Measurements from ENCODE around the gene FAM200A.

DNA sequence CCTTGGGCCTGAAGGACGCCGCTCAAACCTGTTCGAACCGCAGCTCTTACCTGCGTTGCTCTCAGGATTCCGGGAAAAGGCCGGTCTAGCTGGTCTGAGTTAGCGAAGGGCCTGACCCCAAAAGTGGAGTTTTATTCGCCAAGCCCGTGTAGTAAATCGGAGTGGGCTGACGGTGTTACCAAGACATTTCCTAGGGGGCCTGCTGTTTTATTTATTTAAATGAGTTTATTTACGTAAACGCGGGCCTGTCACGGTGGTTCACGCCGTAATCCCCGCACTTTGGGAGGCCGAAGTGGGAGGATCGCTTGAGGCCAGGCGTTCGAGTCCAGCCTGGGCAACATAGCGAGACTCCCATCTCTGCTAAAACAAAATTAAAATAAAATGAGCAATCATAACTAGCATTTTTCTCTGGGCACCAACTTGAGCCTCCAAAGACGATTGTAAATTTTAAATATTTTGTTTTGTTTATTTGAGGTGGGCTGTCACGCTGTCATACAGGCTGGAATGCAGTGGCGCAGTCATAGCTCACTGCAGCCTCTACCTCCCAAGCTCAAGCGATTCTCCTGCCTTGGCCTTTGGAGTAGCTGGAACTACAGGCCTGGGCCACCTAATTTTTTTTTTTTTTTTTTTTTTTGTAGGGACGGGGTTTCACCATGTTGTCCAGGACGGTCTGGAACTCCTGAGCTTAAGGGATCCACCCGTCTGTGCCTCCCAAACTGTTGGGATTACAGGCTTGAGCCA lies 7.4 kb upstream of the FAM200A start:
- TF ChIP-seq CTBP2 (IDR thresholded peaks at IDR 0.05; ENCODE audit: borderline replicate concordance, insufficient read depth, insufficient read length, low read length) (no peak), SUZ12 (IDR thresholded peaks at IDR 0.05; ENCODE audit: low read length) (no peak), POLR2A (IDR thresholded peaks at IDR 0.05; ENCODE audit: control extremely low read depth in 1 of 2, low read depth in 2 of 2, low read length in 2 of 2) (no peak), CBX8 (IDR thresholded peaks at IDR 0.05; ENCODE audit: borderline replicate concordance, low read depth, low read length) (no peak), RAD21 (IDR thresholded peaks at IDR 0.05 in 1 of 2, conservative IDR thresholded peaks at IDR 0.05 in 1 of 2; ENCODE audit: low read depth in 2 of 2, low read length in 2 of 2) (no peak), SP4 (IDR thresholded peaks at IDR 0.05; ENCODE audit: low read length) (no peak), BACH1 (IDR thresholded peaks at IDR 0.05; ENCODE audit: low read length) (no peak), HDAC2 (IDR thresholded peaks at IDR 0.05; ENCODE audit: borderline replicate concordance in 1 of 2, low read depth in 2 of 2, low read length in 2 of 2) (no peak), BCL11A (IDR thresholded peaks at IDR 0.05; ENCODE audit: low read depth in 2 of 2, low read length in 2 of 2) (no peak)
- TF ChIP-seq, protein P1, sequence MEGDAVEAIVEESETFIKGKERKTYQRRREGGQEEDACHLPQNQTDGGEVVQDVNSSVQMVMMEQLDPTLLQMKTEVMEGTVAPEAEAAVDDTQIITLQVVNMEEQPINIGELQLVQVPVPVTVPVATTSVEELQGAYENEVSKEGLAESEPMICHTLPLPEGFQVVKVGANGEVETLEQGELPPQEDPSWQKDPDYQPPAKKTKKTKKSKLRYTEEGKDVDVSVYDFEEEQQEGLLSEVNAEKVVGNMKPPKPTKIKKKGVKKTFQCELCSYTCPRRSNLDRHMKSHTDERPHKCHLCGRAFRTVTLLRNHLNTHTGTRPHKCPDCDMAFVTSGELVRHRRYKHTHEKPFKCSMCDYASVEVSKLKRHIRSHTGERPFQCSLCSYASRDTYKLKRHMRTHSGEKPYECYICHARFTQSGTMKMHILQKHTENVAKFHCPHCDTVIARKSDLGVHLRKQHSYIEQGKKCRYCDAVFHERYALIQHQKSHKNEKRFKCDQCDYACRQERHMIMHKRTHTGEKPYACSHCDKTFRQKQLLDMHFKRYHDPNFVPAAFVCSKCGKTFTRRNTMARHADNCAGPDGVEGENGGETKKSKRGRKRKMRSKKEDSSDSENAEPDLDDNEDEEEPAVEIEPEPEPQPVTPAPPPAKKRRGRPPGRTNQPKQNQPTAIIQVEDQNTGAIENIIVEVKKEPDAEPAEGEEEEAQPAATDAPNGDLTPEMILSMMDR (IDR thresholded peaks at IDR 0.05; ENCODE audit: control extremely low read depth in 1 of 3, insufficient read depth in 1 of 3, low read depth in 1 of 3, low read length in 3 of 3) = no peak

Data from H1 (cell line).